Activated naive CD4-positive, alpha-beta T cell treated with anti-CD3 and anti-CD28 coated beads for 36 hours (primary cell): ENCODE results near the gene HOXB6. TPM values are rescaled to one million over a fixed set of nuclear protein-coding genes. Genes with fewer than 3 reads are reported as not detected.

Experiments used
- CTCF ChIA-PET: fragments of 350-600 bp; sonication (Branson Sonifier 250); formaldehyde crosslinking; loops from one replicate; lab custom pipeline; 2021; ENCODE audit warnings: antibody characterized with exemption; lab: Charles Lee
- DNase-seq: peaks from one replicate; pipeline ENCODE4 v3.0.0-alpha.2; 2020
- H3K27ac Mint-ChIP-seq: one replicate; pipeline ENCODE4 v1.8.0; 2021; ENCODE audit warnings: mild to moderate bottlenecking, mixed read lengths
- H3K27me3 Mint-ChIP-seq: one replicate; pipeline ENCODE4 v1.8.0; 2021; ENCODE audit warnings: low read depth, mixed read lengths
- H3K36me3 Mint-ChIP-seq: one replicate; pipeline ENCODE4 v1.8.0; 2021; ENCODE audit warnings: low read depth, mixed read lengths
- H3K4me1 Mint-ChIP-seq: one replicate; pipeline ENCODE4 v1.8.0; 2021; ENCODE audit warnings: low read depth, mixed read lengths
- H3K4me3 Mint-ChIP-seq: one replicate; pipeline ENCODE4 v1.8.0; 2021; ENCODE audit warnings: mild to moderate bottlenecking, moderate library complexity, mixed read lengths
- H3K9me3 Mint-ChIP-seq: one replicate; pipeline ENCODE4 v1.8.0; 2021; ENCODE audit warnings: mixed read lengths
- intact Hi-C: fragments of 100-400 bp; cut with micrococcal nuclease; formaldehyde crosslinking; loops from one replicate; pipeline ENCODE4 v1.15.1; 2023
- total RNA-seq, 2 experiments: library from RNA; stranded (reverse); gene quantifications; one replicate each; pipeline ENCODE4 v1.2.3, GENCODE V29; 2021

HOXB6 gene
- total RNA-seq, 2 experiments from 2014 or later, result not detected

GRCh38 chr17:48593840-48594537 is 10.8 kb downstream of the HOXB6 start:
- CTCF ChIA-PET, result interaction anchor here (0.6 to 3.8 kb wide), 35 partner anchors 11 to 568 kb away, joined by 3 to 40 read pairs (median 4); no protein-coding TSS in a partner anchor
- intact Hi-C loops, result loop anchor here (1.0 to 2.0 kb wide), 4 partner anchors 258 to 569 kb away; no protein-coding TSS in a partner anchor

GRCh38 chr17:48593126-48593829 is 11.5 kb downstream of the HOXB6 start, which contains the start of gene HOXB5:
TSS of gene HOXB5 (minus strand) at chr17:48593779. CDS start at chr17:48593682, 97 bp downstream.
- H3K4me3 Mint-ChIP-seq, result peak within 1 kb of the TSS; percentile 77
- DNase-seq, result peak; percentile 43
- H3K4me1 Mint-ChIP-seq, result peaks cover 34% of the 10 kb centered on the region
- intact Hi-C loops, result loop anchor here (1.0 to 2.0 kb wide), 3 partner anchors 257 to 458 kb away; no protein-coding TSS in a partner anchor
- CTCF ChIA-PET, result interaction anchor here (0.5 to 3.8 kb wide), 50 partner anchors 14 to 567 kb away, joined by 3 to 40 read pairs (median 4); no protein-coding TSS in a partner anchor
- H3K27ac Mint-ChIP-seq, result no peak within 1 kb of the TSS
- peaks cover 90% of the 10 kb centered on the region for H3K27me3 Mint-ChIP-seq
- no peaks in the 10 kb centered on the region for H3K36me3 Mint-ChIP-seq
- no peaks in the 10 kb centered on the region for H3K9me3 Mint-ChIP-seq

More at GRCh38 chr17:48593840-48594537, 10.8 kb downstream of the HOXB6 start:
- DNase-seq, result peak; percentile 87
- peak overlapping the region; percentile 77 for H3K4me3 Mint-ChIP-seq
- peaks cover 90% of the 10 kb centered on the region for H3K27me3 Mint-ChIP-seq
- H3K9me3 Mint-ChIP-seq, result no peaks in the 10 kb centered on the region
- no peaks in the 10 kb centered on the region for H3K36me3 Mint-ChIP-seq
- H3K27ac Mint-ChIP-seq, result no peak overlapping the region
- H3K4me1 Mint-ChIP-seq, result peaks cover 36% of the 10 kb centered on the region

- H3K27me3 Mint-ChIP-seq, result peaks cover 91% of the 10 kb centered on the region
- peak; percentile 33 for DNase-seq
- no peak overlapping the region for H3K27ac Mint-ChIP-seq
- CTCF ChIA-PET, result interaction anchor here (0.5 to 3.8 kb wide), 32 partner anchors 15 to 567 kb away, joined by 3 to 40 read pairs (median 4); no protein-coding TSS in a partner anchor
- peaks cover 29% of the 10 kb centered on the region for H3K4me1 Mint-ChIP-seq
- intact Hi-C loops, result loop anchor here (2.0 kb wide), 2 partner anchors 330 to 458 kb away; no protein-coding TSS in a partner anchor
- peak overlapping the region; percentile 34 for H3K4me3 Mint-ChIP-seq
- no peaks in the 10 kb centered on the region for H3K9me3 Mint-ChIP-seq
- no peaks in the 10 kb centered on the region for H3K36me3 Mint-ChIP-seq
Measured at GRCh38 chr17:48592577-48592976, 12.2 kb downstream of the HOXB6 start.

GRCh38 chr17:48592057-48592514 is 12.7 kb downstream of the HOXB6 start:
- intact Hi-C loops, result loop anchor here (2.0 kb wide), 2 partner anchors 329 to 457 kb away; no protein-coding TSS in a partner anchor
- Mint-ChIP-seq H3K27me3 (peaks cover 91% of the 10 kb centered on the region), H3K27ac (no peak overlapping the region), H3K36me3 (no peaks in the 10 kb centered on the region), H3K4me1 (peaks cover 24% of the 10 kb centered on the region), H3K4me3 (peak overlapping the region; percentile 27), H3K9me3 (no peaks in the 10 kb centered on the region)
- DNase-seq, result no peak
- CTCF ChIA-PET, result interaction anchor here (1.0 to 3.8 kb wide), 12 partner anchors 15 to 449 kb away, joined by 3 to 40 read pairs (median 11); no protein-coding TSS in a partner anchor

- no peak for DNase-seq
- no peaks in the 10 kb centered on the region for H3K9me3 Mint-ChIP-seq
- intact Hi-C loops, result loop anchor here (2.0 kb wide), 2 partner anchors 329 to 457 kb away; no protein-coding TSS in a partner anchor
- CTCF ChIA-PET, result interaction anchor here (0.6 to 3.8 kb wide), 6 partner anchors 14 to 257 kb away, joined by 3 to 40 read pairs (median 8); no protein-coding TSS in a partner anchor
- no peak overlapping the region for H3K4me3 Mint-ChIP-seq
- no peaks in the 10 kb centered on the region for H3K36me3 Mint-ChIP-seq
- H3K27me3 Mint-ChIP-seq, result peaks cover 91% of the 10 kb centered on the region
- peaks cover 21% of the 10 kb centered on the region for H3K4me1 Mint-ChIP-seq
- H3K27ac Mint-ChIP-seq, result no peak overlapping the region
Measured at GRCh38 chr17:48591255-48592056, 13.3 kb downstream of the HOXB6 start.

- no peaks in the 10 kb centered on the region for H3K36me3 Mint-ChIP-seq
- H3K27ac Mint-ChIP-seq, result no peak overlapping the region
- H3K4me1 Mint-ChIP-seq, result peaks cover 24% of the 10 kb centered on the region
- H3K27me3 Mint-ChIP-seq, result peaks cover 92% of the 10 kb centered on the region
- no peaks in the 10 kb centered on the region for H3K9me3 Mint-ChIP-seq
- CTCF ChIA-PET, result interaction anchor here (0.7 to 3.8 kb wide), 4 partner anchors 31 to 257 kb away, joined by 3 to 24 read pairs (median 4); no protein-coding TSS in a partner anchor
- H3K4me3 Mint-ChIP-seq, result no peak overlapping the region
- DNase-seq, result no peak
- intact Hi-C loops, result no loop called here
Measured at GRCh38 chr17:48590607-48591161, 14.1 kb downstream of the HOXB6 start.

- no peaks in the 10 kb centered on the region for H3K36me3 Mint-ChIP-seq
- no peak within 1 kb of the TSS for H3K27ac Mint-ChIP-seq
- H3K27me3 Mint-ChIP-seq, result peaks cover 91% of the 10 kb centered on the region
- H3K4me3 Mint-ChIP-seq, result no peak within 1 kb of the TSS
- intact Hi-C loops, result no loop called here
- CTCF ChIA-PET, result interaction anchor here (1.0 to 3.8 kb wide), 4 partner anchors 98 to 256 kb away, joined by 3 to 24 read pairs (median 4); no protein-coding TSS in a partner anchor
- DNase-seq, result no peak
- no peaks in the 10 kb centered on the region for H3K9me3 Mint-ChIP-seq
- peaks cover 29% of the 10 kb centered on the region for H3K4me1 Mint-ChIP-seq
Measured at GRCh38 chr17:48589831-48590606, 14.8 kb downstream of the HOXB6 start, which contains the start of gene HOXB3. TSS of gene HOXB3 (minus strand) at chr17:48590241. CDS start at chr17:48552474, 37,767 bp downstream.

- Mint-ChIP-seq H3K4me3 (no peak overlapping the region), H3K9me3 (no peaks in the 10 kb centered on the region), H3K4me1 (peaks cover 31% of the 10 kb centered on the region), H3K27ac (no peak overlapping the region), H3K27me3 (peaks cover 89% of the 10 kb centered on the region), H3K36me3 (no peaks in the 10 kb centered on the region)
- DNase-seq, result no peak
- intact Hi-C loops, result no loop called here
- CTCF ChIA-PET, result interaction anchor here (0.6 to 3.2 kb wide), 10 partner anchors 29 to 397 kb away, joined by 3 to 14 read pairs (median 4); no protein-coding TSS in a partner anchor
Measured at GRCh38 chr17:48589060-48589830, 15.5 kb downstream of the HOXB6 start.

GRCh38 chr17:48588528-48588927 is 16.3 kb downstream of the HOXB6 start:
- H3K4me1 Mint-ChIP-seq, result peaks cover 26% of the 10 kb centered on the region
- peaks cover 93% of the 10 kb centered on the region for H3K27me3 Mint-ChIP-seq
- no peak overlapping the region for H3K4me3 Mint-ChIP-seq
- intact Hi-C loops, result no loop called here
- no peaks in the 10 kb centered on the region for H3K36me3 Mint-ChIP-seq
- H3K27ac Mint-ChIP-seq, result no peak overlapping the region
- CTCF ChIA-PET, result interaction anchor here (0.6 to 3.2 kb wide), 12 partner anchors 25 to 255 kb away, joined by 3 to 14 read pairs (median 4); no protein-coding TSS in a partner anchor
- H3K9me3 Mint-ChIP-seq, result no peaks in the 10 kb centered on the region
- DNase-seq, result no peak

- no peaks in the 10 kb centered on the region for H3K9me3 Mint-ChIP-seq
- H3K27me3 Mint-ChIP-seq, result peaks cover 92% of the 10 kb centered on the region
- H3K36me3 Mint-ChIP-seq, result no peaks in the 10 kb centered on the region
- no peak overlapping the region for H3K4me3 Mint-ChIP-seq
- intact Hi-C loops, result no loop called here
- H3K27ac Mint-ChIP-seq, result no peak overlapping the region
- CTCF ChIA-PET, result interaction anchor here (0.6 to 3.2 kb wide), 14 partner anchors 13 to 328 kb away, joined by 3 to 14 read pairs (median 5); no protein-coding TSS in a partner anchor
- no peak for DNase-seq
- peaks cover 25% of the 10 kb centered on the region for H3K4me1 Mint-ChIP-seq
Measured at GRCh38 chr17:48588074-48588415, 16.7 kb downstream of the HOXB6 start.
